Fibroblast of villous mesenchyme (primary cell): Measurements from ENCODE around the gene MMAB. TPM values are rescaled to one million over a fixed set of nuclear protein-coding genes. Genes with fewer than 3 reads are reported as not detected.
A peak's percentile ranks its signal among the peaks of the same experiment; 100 is the strongest.

Experiments used
- DNase-seq: peaks from one replicate; pipeline ENCODE4 v3.0.0-alpha.2; 2010; ENCODE audit warnings: low read depth
- H3K4me3 ChIP-seq: 2 replicates; pipeline ENCODE4 v1.5.1; 2011; ENCODE audit warnings: low read depth, mild to moderate bottlenecking, low read length
- CTCF ChIP-seq: IDR thresholded peaks from 2 replicates; pipeline ENCODE4 v1.5.1; 2012; ENCODE audit warnings: low read depth, mild to moderate bottlenecking, low read length; ENCODE audit not compliant: insufficient read depth
- total RNA-seq: library from RNA; depleted of rRNA; stranded (reverse); fragments of >200 nt; gene quantifications from 2 replicates; pipeline ENCODE4 v1.2.3, GENCODE V29; 2012

The MMAB gene
- total RNA-seq, 1 donor, result 34.1 TPM

GRCh38 chr12:109597795-109598427 lies 24.6 kb upstream of the MMAB start:
- peak; percentile 80 for DNase-seq
- H3K4me3 ChIP-seq, result no peak overlapping the region
- TF ChIP-seq CTCF, result peak; percentile 98

GRCh38 chr12:109597414-109597794 lies 24.1 kb upstream of the MMAB start:
- no peak overlapping the region for H3K4me3 ChIP-seq
- no peak for DNase-seq
- no peak for TF ChIP-seq CTCF

- DNase-seq, result no peak
- H3K4me3 ChIP-seq, result no peak overlapping the region
- TF ChIP-seq CTCF, result no peak
These were observed 23.3 kb upstream of the MMAB start for GRCh38 chr12:109596418-109597244.

GRCh38 chr12:109595321-109595902 lies 22.1 kb upstream of the MMAB start:
- TF ChIP-seq CTCF, result no peak
- H3K4me3 ChIP-seq, result no peak overlapping the region
- DNase-seq, result no peak

GRCh38 chr12:109594556-109595317 lies 21.4 kb upstream of the MMAB start:
- H3K4me3 ChIP-seq, result no peak overlapping the region
- TF ChIP-seq CTCF, result no peak
- no peak for DNase-seq

GRCh38 chr12:109592905-109593272 lies 19.6 kb upstream of the MMAB start:
- DNase-seq, result no peak
- no peak for TF ChIP-seq CTCF
- H3K4me3 ChIP-seq, result no peak overlapping the region
